ENCODE results near the gene ATG16L1. TPM values are rescaled to one million over a fixed set of nuclear protein-coding genes. Genes with fewer than 3 reads are reported as not detected.

ATG16L1 gene
- total RNA-seq, 2 donors from 2014 or later: 12.8 to 16.7 TPM

- Histone ChIP-seq H3K4me3 (no peak overlapping the region), H3K9me3 (no peaks in the 10 kb centered on the region), H3K36me3 (peaks cover 86% of the 10 kb centered on the region), H3K27ac (no peak overlapping the region), H3K27me3 (no peaks in the 10 kb centered on the region), H3K4me1 (no peaks in the 10 kb centered on the region)
- DNase-seq (ENCODE audit: low spot score): no peak
- no peak for TF ChIP-seq CTCF (IDR thresholded peaks at IDR 0.05)
Measured at GRCh38 chr2:233275223-233275622, 23.8 kb downstream of the ATG16L1 start.

GRCh38 chr2:233278921-233279320 is 27.4 kb downstream of the ATG16L1 start:
- Histone ChIP-seq H3K27me3 (no peaks in the 10 kb centered on the region), H3K9me3 (no peaks in the 10 kb centered on the region), H3K4me1 (no peaks in the 10 kb centered on the region), H3K36me3 (peaks cover 99% of the 10 kb centered on the region), H3K27ac (no peak overlapping the region), H3K4me3 (no peak overlapping the region)
- no peak for DNase-seq (ENCODE audit: low spot score)
- no peak for TF ChIP-seq CTCF (IDR thresholded peaks at IDR 0.05)

GRCh38 chr2:233280114-233280693 is 28.7 kb downstream of the ATG16L1 start:
- H3K4me1 ChIP-seq: no peaks in the 10 kb centered on the region
- peaks cover 97% of the 10 kb centered on the region for H3K36me3 ChIP-seq
- TF ChIP-seq CTCF (IDR thresholded peaks at IDR 0.05): no peak
- no peak for DNase-seq (ENCODE audit: low spot score)
- H3K27me3 ChIP-seq: no peaks in the 10 kb centered on the region
- H3K9me3 ChIP-seq: no peaks in the 10 kb centered on the region
- H3K27ac ChIP-seq: no peak overlapping the region
- H3K4me3 ChIP-seq: no peak overlapping the region

- no peak overlapping the region for H3K4me3 ChIP-seq
- no peaks in the 10 kb centered on the region for H3K27me3 ChIP-seq
- no peak for TF ChIP-seq CTCF (IDR thresholded peaks at IDR 0.05)
- no peaks in the 10 kb centered on the region for H3K4me1 ChIP-seq
- DNase-seq (ENCODE audit: low spot score): no peak
- no peak overlapping the region for H3K27ac ChIP-seq
- no peaks in the 10 kb centered on the region for H3K9me3 ChIP-seq
- H3K36me3 ChIP-seq: peaks cover 94% of the 10 kb centered on the region
Measured at GRCh38 chr2:233281553-233281952, 30.1 kb downstream of the ATG16L1 start.

- Histone ChIP-seq H3K4me3 (no peak overlapping the region), H3K4me1 (no peaks in the 10 kb centered on the region), H3K36me3 (peaks cover 88% of the 10 kb centered on the region), H3K9me3 (no peaks in the 10 kb centered on the region), H3K27ac (no peak overlapping the region), H3K27me3 (no peaks in the 10 kb centered on the region)
- no peak for TF ChIP-seq CTCF (IDR thresholded peaks at IDR 0.05)
- DNase-seq (ENCODE audit: low spot score): no peak
Measured at GRCh38 chr2:233281992-233282603, 30.6 kb downstream of the ATG16L1 start.

GRCh38 chr2:233285921-233286320 is 34.4 kb downstream of the ATG16L1 start:
- Histone ChIP-seq H3K9me3 (no peaks in the 10 kb centered on the region), H3K36me3 (peaks cover 68% of the 10 kb centered on the region), H3K4me3 (no peak overlapping the region), H3K27ac (no peak overlapping the region), H3K4me1 (no peaks in the 10 kb centered on the region), H3K27me3 (no peaks in the 10 kb centered on the region)
- no peak for DNase-seq (ENCODE audit: low spot score)
- no peak for TF ChIP-seq CTCF (IDR thresholded peaks at IDR 0.05)

All from right atrium auricular region (tissue), 2 donors.